Ishikawa (cell line): Measurements from ENCODE around the gene FPR2.

ENCODE experiments used
- EGR1 ChIP-seq: IDR thresholded peaks from 2 replicates; pipeline ENCODE4 v1.6.1; 2012
- REST ChIP-seq: IDR thresholded peaks from 2 replicates; pipeline ENCODE4 v1.6.1; 2012; ENCODE audit warnings: low read depth, mild to moderate bottlenecking
- ZBTB7A ChIP-seq: IDR thresholded peaks from 2 replicates; pipeline ENCODE4 v1.6.1; 2012; ENCODE audit warnings: low read depth
- TF ChIP-seq, protein P1 (sequence below): IDR thresholded peaks from 2 replicates; pipeline ENCODE4 v1.6.1; 2012

Gene FPR2

GRCh38 chr19:51820011-51820410 is 59.0 kb downstream of the FPR2 start:
- TF ChIP-seq REST (no peak), EGR1 (no peak), ZBTB7A (no peak)
- TF ChIP-seq, protein P1, sequence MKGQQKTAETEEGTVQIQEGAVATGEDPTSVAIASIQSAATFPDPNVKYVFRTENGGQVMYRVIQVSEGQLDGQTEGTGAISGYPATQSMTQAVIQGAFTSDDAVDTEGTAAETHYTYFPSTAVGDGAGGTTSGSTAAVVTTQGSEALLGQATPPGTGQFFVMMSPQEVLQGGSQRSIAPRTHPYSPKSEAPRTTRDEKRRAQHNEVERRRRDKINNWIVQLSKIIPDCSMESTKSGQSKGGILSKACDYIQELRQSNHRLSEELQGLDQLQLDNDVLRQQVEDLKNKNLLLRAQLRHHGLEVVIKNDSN, result no peak
